IPS DF 6.9 (cell line): ENCODE measurements around the gene ZCCHC7.
"Not testable (repeated sequence)": the region's sequence is repeated elsewhere in the genome, so short reads cannot be mapped to it uniquely, and the experiment has no call there.

Source experiments
- DNase-seq: peaks from one replicate; pipeline ENCODE4 v3.0.0-alpha.2; 2013; ENCODE audit warnings: low read depth, low spot score
- H3K27ac ChIP-seq: one replicate; pipeline ENCODE4 v1.5.1; 2013; ENCODE audit warnings: low read length, control low read depth
- H3K27me3 ChIP-seq: 2 replicates; pipeline ENCODE4 v1.6.1; 2013; ENCODE audit warnings: mild to moderate bottlenecking, low read length; ENCODE audit not compliant: control insufficient read depth, insufficient read depth
- H3K36me3 ChIP-seq: 2 replicates; pipeline ENCODE4 v1.6.1; 2013; ENCODE audit warnings: low read length; ENCODE audit not compliant: control insufficient read depth, insufficient read depth
- H3K4me1 ChIP-seq: 2 replicates; pipeline ENCODE4 v1.6.1; 2013; ENCODE audit warnings: low read length; ENCODE audit not compliant: control insufficient read depth, insufficient read depth
- H3K4me3 ChIP-seq: 2 replicates; pipeline ENCODE4 v1.5.1; 2013; ENCODE audit warnings: mild to moderate bottlenecking, low read length
- H3K9me3 ChIP-seq: 2 replicates; pipeline ENCODE4 v1.6.1; 2013; ENCODE audit warnings: low read length, inconsistent platforms; ENCODE audit not compliant: control insufficient read depth, insufficient read depth
- WGBS: extraction: QIAGEN DNeasy Blood & Tissue Kit; methylation state at CpG from one replicate; pipeline ENCODE4 v1.1.7; 2013; ENCODE audit warnings: mixed read lengths, missing lambda C conversion rate; ENCODE audit not compliant: insufficient read length, insufficient coverage; 5-methylcytosine and 5-hydroxymethylcytosine counted together

The ZCCHC7 gene

DNA sequence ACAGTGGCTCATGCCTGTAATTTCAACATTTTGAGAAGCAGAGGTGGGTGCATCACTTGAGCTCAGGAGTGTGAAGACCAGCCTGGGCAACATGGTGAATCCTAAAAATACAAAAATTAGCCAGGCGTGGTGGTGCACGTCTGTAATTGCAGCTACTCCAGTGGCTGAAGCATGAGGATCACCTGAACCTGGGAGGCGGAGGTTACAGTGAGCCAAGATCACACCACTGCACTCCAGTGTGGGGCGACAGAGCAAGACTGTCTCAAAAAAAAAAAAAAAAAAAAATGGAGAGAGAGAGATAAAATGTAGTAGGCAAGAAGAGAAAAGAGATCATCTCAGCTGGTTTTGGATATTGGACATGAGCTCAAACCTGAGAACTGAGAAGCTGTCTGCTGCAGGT is 23.7 kb upstream of the ZCCHC7 start:
- Histone ChIP-seq H3K36me3 (no peaks in the 10 kb centered on the region), H3K9me3 (no peaks in the 10 kb centered on the region), H3K27ac (no peak overlapping the region), H3K4me1 (no peaks in the 10 kb centered on the region), H3K27me3 (no peaks in the 10 kb centered on the region), H3K4me3 (no peak overlapping the region)
- WGBS, result no CpG with 5 or more reads among the region's 4 CpGs
- DNase-seq, result no peak

GRCh38 chr9:37097294-37097693 is 23.1 kb upstream of the ZCCHC7 start:
- no peaks in the 10 kb centered on the region for H3K4me1 ChIP-seq
- no peaks in the 10 kb centered on the region for H3K36me3 ChIP-seq
- H3K4me3 ChIP-seq, result no peak overlapping the region
- no peak overlapping the region for H3K27ac ChIP-seq
- no CpG with 5 or more reads among the region's 1 CpG for WGBS
- no peaks in the 10 kb centered on the region for H3K9me3 ChIP-seq
- no peaks in the 10 kb centered on the region for H3K27me3 ChIP-seq
- DNase-seq, result no peak

DNA sequence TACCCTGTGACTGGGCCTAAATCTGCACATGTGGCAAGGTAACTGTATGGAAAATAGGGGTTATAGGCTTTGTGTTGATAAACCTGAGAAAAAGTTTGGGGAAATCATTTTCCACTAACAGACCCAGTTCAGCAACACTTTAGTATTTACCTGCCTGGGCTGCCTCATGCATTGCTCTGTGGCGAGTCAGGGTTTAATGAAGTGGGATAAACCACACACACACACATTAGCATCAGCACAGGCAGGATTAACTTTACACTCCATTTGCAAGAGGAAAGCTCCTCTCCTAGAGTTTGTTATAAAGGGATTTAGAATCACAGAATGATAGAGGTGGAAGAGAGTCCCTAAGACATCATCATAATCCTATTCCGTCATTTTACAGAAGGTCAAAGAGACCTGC is 20.0 kb upstream of the ZCCHC7 start:
- Histone ChIP-seq H3K4me3 (no peak overlapping the region), H3K9me3 (no peaks in the 10 kb centered on the region), H3K4me1 (no peaks in the 10 kb centered on the region), H3K36me3 (no peaks in the 10 kb centered on the region), H3K27me3 (no peaks in the 10 kb centered on the region), H3K27ac (no peak overlapping the region)
- no CpG with 5 or more reads among the region's 2 CpGs for WGBS
- no peak for DNase-seq

GRCh38 chr9:37100741-37101140 is 19.6 kb upstream of the ZCCHC7 start:
- Histone ChIP-seq H3K27ac (no peak overlapping the region), H3K27me3 (no peaks in the 10 kb centered on the region), H3K36me3 (no peaks in the 10 kb centered on the region), H3K4me3 (no peak overlapping the region), H3K4me1 (no peaks in the 10 kb centered on the region), H3K9me3 (no peaks in the 10 kb centered on the region)
- DNase-seq, result no peak
- no CpG with 5 or more reads among the region's 2 CpGs for WGBS

DNA sequence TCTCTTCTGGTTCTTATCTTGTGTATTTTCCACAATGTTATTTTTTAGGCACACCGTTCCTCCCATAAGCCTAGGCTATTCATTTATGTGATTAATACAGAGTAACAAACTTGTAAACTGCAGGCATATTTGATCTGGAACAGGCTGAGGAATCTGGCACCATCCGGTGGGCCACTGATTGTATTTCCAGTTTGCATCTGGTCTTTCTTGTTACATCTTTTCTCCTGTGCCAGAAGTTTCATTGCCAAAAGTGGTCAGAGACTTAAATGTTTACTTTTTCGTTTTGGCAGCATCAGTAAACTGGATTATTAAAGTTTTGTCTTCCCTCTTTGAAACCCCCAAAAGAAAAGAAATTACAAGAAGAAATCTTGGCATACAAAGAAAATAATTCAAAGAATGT is 17.9 kb upstream of the ZCCHC7 start:
- Histone ChIP-seq H3K4me1 (no peaks in the 10 kb centered on the region), H3K36me3 (no peaks in the 10 kb centered on the region), H3K27ac (no peak overlapping the region), H3K27me3 (no peaks in the 10 kb centered on the region), H3K4me3 (no peak overlapping the region), H3K9me3 (no peaks in the 10 kb centered on the region)
- WGBS, result no CpG with 5 or more reads among the region's 3 CpGs
- no peak for DNase-seq

DNA sequence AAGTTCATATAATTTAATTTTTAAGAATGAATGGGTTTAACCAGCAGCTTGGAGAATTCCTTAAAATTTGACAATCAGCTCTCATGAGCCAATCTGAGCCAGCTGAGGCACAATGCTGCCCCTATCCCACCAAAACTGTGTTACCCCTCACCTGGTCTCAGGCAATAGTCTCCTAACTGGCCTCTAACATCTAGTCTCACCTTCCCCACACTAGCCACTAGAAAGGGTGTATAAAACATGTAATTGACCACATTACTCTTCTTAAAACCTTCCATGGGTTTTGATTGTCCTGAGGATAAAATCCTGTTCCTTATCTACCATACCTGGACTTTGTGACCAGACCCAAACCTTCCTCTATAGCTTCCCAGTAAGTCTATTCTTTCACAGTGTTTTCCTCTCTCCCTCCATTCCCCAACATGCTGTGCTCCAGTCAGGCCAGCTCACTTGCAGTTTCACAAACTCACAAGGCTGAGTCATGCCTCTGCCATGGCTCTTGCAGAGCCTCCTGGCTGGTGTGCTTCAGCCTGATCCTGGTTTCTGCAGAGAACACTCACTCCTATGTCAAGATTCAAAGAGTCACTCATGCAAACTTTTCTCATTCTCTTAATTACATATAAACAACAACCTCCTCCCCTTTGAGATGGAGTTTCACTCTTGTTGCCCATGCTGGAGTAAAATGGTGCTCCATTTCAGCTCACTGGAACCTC is 16.0 kb upstream of the ZCCHC7 start:
- Histone ChIP-seq H3K4me1 (no peaks in the 10 kb centered on the region), H3K9me3 (no peaks in the 10 kb centered on the region), H3K27me3 (no peaks in the 10 kb centered on the region), H3K27ac (no peak overlapping the region), H3K36me3 (no peaks in the 10 kb centered on the region), H3K4me3 (no peak overlapping the region)
- no peak for DNase-seq

- no peak for DNase-seq
- Histone ChIP-seq H3K4me3 (no peak overlapping the region), H3K27ac (no peak overlapping the region), H3K36me3 (no peaks in the 10 kb centered on the region), H3K27me3 (no peaks in the 10 kb centered on the region), H3K9me3 (no peaks in the 10 kb centered on the region), H3K4me1 (no peaks in the 10 kb centered on the region)
- no CpG with 5 or more reads among the region's 4 CpGs for WGBS
These were observed 15.1 kb upstream of the ZCCHC7 start for GRCh38 chr9:37105234-37105633.

- Histone ChIP-seq H3K4me1 (no peaks in the 10 kb centered on the region), H3K36me3 (no peaks in the 10 kb centered on the region), H3K27ac (no peak overlapping the region), H3K4me3 (no peak overlapping the region), H3K27me3 (no peaks in the 10 kb centered on the region), H3K9me3 (no peaks in the 10 kb centered on the region)
- WGBS, result no CpG with 5 or more reads among the region's 3 CpGs
- DNase-seq, result no peak
These were observed 12.7 kb upstream of the ZCCHC7 start for GRCh38 chr9:37107701-37108100.

GRCh38 chr9:37114442-37114841 is 5.9 kb upstream of the ZCCHC7 start:
- not testable (repeated sequence) for H3K27ac ChIP-seq, DNase-seq
- no CpG with 5 or more reads among the region's 4 CpGs for WGBS

GRCh38 chr9:37117956-37118355 is 2.4 kb upstream of the ZCCHC7 start:
- Histone ChIP-seq H3K27me3 (no peaks in the 10 kb centered on the region; the same call in 1 of the 2 replicates), H3K9me3 (no peaks in the 10 kb centered on the region), H3K4me1 (no peaks in the 10 kb centered on the region), H3K27ac (no peak overlapping the region), H3K4me3 (no peak overlapping the region), H3K36me3 (no peaks in the 10 kb centered on the region)
- no peak for DNase-seq
- no CpG with 5 or more reads among the region's 3 CpGs for WGBS

More at GRCh38 chr9:37114442-37114841, 5.9 kb upstream of the ZCCHC7 start:
- H3K9me3 ChIP-seq, H3K4me3 ChIP-seq, H3K36me3 ChIP-seq, H3K4me1 ChIP-seq, H3K27me3 ChIP-seq: not testable (repeated sequence)

DNA sequence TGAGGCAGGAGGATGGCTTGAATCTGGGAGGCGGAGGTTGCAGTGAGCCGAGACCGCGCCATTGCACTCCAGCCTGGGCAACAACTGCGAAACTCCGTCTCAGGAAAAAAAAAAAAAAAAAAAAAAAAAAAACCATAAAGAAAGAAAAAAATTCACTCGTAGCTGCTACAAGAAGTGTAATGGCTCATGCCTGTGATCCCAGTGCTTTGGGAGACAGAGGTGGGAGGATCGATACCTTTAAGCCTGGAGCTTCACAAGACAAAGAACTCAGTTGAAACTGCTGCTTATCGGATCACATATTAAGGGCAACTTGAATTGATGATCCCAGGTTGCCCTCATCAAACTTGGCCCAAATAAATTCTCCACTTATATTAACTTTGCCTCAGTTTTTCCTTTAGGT is 1.0 kb upstream of the ZCCHC7 start:
- no CpG with 5 or more reads among the region's 9 CpGs for WGBS
- DNase-seq, result no peak
- H3K27ac ChIP-seq, result no peak overlapping the region
- no peak overlapping the region for H3K4me3 ChIP-seq
- no peaks in the 10 kb centered on the region for H3K36me3 ChIP-seq
- H3K9me3 ChIP-seq, result no peaks in the 10 kb centered on the region
- H3K4me1 ChIP-seq, result no peaks in the 10 kb centered on the region
- no peaks in the 10 kb centered on the region; the same call in 1 of the 2 replicates for H3K27me3 ChIP-seq
